ENCODE measurements around the gene TRANK1.

Gene TRANK1

GRCh38 chr3:36850743-36851142 is 94.1 kb downstream of the TRANK1 start:
- no peak for DNase-seq

GRCh38 chr3:36846406-36846805 is 98.4 kb downstream of the TRANK1 start:
- DNase-seq, result no peak

GRCh38 chr3:36843065-36844051 is 101.5 kb downstream of the TRANK1 start:
- peak in 5 of 56 donors; percentile 4 to 7 (median 5) for DNase-seq

- DNase-seq, result no peak
Observed at GRCh38 chr3:36842275-36842674, 102.6 kb downstream of the TRANK1 start.

- no peak for DNase-seq
Observed at GRCh38 chr3:36840453-36840921, 104.4 kb downstream of the TRANK1 start.

GRCh38 chr3:36837089-36837488 is 107.8 kb downstream of the TRANK1 start:
- no peak for DNase-seq

- no peak for DNase-seq
Observed at GRCh38 chr3:36833160-36833814, 111.6 kb downstream of the TRANK1 start.

GRCh38 chr3:36832406-36832805 is 112.4 kb downstream of the TRANK1 start:
- no peak for DNase-seq

- DNase-seq, result no peak
Observed at GRCh38 chr3:36827133-36827532, 117.7 kb downstream of the TRANK1 start.

GRCh38 chr3:36826240-36826639 is 118.6 kb downstream of the TRANK1 start:
- no peak for DNase-seq

- no peak for DNase-seq
Observed at GRCh38 chr3:36824443-36824842, 120.4 kb downstream of the TRANK1 start.

GRCh38 chr3:36823806-36824205 is 121.0 kb downstream of the TRANK1 start:
- DNase-seq, result no peak

- DNase-seq, result no peak
Observed at GRCh38 chr3:36820083-36820482, 124.8 kb downstream of the TRANK1 start.

GRCh38 chr3:36817806-36818533 is 126.9 kb downstream of the TRANK1 start:
- no peak for DNase-seq

GRCh38 chr3:36815375-36815774 is 129.5 kb downstream of the TRANK1 start:
- DNase-seq, result no peak

- DNase-seq, result no peak
Observed at GRCh38 chr3:36814776-36815175, 130.1 kb downstream of the TRANK1 start.

- peak in 15 of 56 donors; percentile 2 to 69 (median 23) for DNase-seq
Observed at GRCh38 chr3:36814066-36814717, 130.7 kb downstream of the TRANK1 start.

GRCh38 chr3:36813305-36813704 is 131.5 kb downstream of the TRANK1 start:
- peak in 18 of 56 donors; percentile 3 to 52 (median 27) for DNase-seq

- DNase-seq, result no peak
Observed at GRCh38 chr3:36812240-36812639, 132.6 kb downstream of the TRANK1 start.

GRCh38 chr3:36811768-36812167 is 133.1 kb downstream of the TRANK1 start:
- DNase-seq, result no peak

Data from amygdala (tissue), 56 donors.